ENCODE results near the gene RAPGEF4.

DNA sequence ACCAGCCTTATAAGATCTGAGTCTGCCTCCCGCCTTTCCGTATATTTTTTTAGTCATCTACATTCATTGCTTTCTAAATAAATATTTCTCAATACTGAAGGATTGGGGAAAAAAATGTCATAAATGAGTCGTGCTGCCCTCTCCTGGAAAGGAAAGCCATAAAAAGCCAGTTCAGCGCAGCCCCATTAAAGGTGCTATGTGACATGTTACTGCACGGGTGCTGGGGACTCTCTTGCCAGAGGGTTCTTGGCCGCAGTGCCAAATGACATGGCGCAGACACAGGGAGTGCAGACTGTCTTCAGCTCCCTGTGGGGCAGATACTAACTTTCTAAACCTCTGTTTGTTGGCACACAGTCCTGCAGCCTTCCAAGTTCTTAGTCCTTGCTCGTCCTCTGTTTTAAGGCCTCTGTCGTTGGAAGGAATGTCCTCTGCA, 286.3 kb downstream of the RAPGEF4 start:
- TF ChIP-seq GATA3 (IDR thresholded peaks at IDR 0.05; ENCODE audit: low read depth, low read length): no peak
- TF ChIP-seq GATA2 (IDR thresholded peaks at IDR 0.05; ENCODE audit: low read depth, low read length): no peak
